ENCODE data around the gene TTC24.
A peak's percentile ranks its signal among the peaks of the same experiment; 100 is the strongest.
"Not testable (repeated sequence)": the region's sequence is repeated elsewhere in the genome, so short reads cannot be mapped to it uniquely, and the experiment has no call there.

TTC24 gene

DNA sequence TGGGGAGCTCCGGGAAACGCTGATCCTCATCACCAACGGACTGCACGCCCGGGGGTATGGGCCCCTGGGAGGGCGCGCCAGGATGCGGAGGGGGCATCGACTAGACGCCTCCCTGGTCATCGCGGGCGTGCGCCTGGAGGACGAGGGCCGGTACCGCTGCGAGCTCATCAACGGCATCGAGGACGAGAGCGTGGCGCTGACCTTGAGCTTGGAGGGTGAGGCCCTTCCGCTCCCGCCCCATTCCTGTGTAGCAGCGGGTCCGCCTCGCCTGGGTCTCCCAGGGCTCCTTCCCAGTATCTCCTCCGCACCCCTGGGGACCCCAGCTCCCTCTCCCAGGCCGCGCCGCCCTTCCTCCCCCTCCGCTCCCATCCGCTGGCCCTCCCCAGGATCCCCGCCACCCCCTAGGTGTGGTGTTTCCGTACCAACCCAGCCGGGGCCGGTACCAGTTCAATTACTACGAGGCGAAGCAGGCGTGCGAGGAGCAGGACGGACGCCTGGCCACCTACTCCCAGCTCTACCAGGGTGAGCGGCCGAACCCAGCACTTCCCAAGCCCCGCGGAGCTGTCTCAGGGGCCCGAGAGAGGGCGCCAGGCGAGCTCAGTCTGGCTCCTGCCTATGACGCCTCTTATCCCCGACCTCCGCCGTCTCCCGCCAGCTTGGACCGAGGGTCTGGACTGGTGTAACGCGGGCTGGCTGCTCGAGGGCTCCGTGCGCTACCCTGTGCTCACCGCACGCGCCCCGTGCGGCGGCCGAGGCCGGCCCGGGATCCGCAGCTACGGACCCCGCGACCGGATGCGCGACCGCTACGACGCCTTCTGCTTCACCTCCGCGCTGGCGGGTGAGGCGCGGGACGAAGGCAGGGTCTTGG lies 44.7 kb downstream of the TTC24 start:
- in situ Hi-C loops (cut with HindIII; ENCODE audit: low sequenced_read_pairs), result no loop called here
- no peak for DNase-seq (ENCODE audit: low read depth)
- TF ChIP-seq, protein P1, sequence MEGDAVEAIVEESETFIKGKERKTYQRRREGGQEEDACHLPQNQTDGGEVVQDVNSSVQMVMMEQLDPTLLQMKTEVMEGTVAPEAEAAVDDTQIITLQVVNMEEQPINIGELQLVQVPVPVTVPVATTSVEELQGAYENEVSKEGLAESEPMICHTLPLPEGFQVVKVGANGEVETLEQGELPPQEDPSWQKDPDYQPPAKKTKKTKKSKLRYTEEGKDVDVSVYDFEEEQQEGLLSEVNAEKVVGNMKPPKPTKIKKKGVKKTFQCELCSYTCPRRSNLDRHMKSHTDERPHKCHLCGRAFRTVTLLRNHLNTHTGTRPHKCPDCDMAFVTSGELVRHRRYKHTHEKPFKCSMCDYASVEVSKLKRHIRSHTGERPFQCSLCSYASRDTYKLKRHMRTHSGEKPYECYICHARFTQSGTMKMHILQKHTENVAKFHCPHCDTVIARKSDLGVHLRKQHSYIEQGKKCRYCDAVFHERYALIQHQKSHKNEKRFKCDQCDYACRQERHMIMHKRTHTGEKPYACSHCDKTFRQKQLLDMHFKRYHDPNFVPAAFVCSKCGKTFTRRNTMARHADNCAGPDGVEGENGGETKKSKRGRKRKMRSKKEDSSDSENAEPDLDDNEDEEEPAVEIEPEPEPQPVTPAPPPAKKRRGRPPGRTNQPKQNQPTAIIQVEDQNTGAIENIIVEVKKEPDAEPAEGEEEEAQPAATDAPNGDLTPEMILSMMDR (IDR thresholded peaks at IDR 0.05; ENCODE audit: low read depth, low read length, missing control alignments), result peak; percentile 41
- H3K4me3 ChIP-seq (ENCODE audit: low read depth, low read length), result peak overlapping the region; percentile 24

DNA sequence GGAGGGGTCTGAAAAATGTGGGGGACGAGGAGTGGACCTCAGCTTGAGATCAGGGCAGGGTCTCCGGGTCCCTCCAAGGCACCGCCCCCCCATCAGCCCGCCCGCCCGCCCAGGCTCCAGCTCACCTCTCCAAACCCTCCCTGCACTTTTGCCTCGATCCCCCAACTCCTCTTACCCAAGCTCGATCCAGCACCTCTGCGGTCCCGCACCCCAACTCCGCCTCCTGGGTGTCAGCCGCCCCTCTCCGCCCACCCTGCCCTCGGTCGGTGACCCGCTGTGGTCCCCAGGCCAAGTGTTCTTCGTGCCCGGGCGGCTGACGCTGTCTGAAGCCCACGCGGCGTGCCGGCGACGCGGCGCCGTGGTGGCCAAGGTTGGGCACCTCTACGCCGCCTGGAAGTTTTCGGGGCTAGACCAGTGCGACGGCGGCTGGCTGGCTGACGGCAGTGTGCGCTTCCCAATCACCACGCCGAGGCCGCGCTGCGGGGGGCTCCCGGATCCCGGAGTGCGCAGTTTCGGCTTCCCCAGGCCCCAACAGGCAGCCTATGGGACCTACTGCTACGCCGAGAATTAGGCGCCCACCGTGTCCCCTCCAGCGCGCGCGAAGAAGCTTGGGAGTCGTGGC lies 45.4 kb downstream of the TTC24 start:
- in situ Hi-C loops (cut with HindIII; ENCODE audit: low sequenced_read_pairs), result no loop called here

DNA sequence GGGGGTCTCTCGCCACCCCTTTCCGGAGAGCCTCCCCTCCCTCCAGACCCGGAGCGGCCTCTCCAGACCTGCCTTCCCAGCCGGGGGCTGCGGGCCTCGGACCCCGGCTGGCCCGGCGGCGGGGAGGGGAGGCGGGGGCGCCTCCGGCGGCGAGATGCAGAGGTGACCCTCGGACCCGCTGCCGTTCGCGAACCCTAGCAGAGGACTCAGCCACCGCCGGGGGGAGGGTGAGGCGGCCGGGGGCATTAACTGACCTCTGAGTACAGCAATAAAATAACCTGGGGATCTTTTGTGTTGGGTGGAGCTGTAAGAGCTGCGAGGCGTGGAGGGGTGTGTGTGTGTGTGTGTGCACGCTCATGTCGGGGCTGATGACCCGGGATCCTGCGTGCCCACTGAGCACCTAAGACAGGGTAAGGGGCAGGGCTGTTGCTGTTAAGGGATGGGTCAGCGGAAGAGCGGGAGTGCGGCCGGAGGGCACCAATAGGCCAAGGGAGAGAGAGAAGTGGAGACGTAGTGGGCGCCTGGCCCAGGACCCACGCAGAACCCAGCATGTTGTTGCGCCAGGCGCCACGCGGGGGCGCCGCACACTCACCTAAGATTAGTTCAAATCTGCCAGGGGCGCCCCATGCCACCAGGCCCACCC lies 46.0 kb downstream of the TTC24 start:
- H3K4me3 ChIP-seq (ENCODE audit: low read depth, low read length), result no peak overlapping the region
- no peak for DNase-seq (ENCODE audit: low read depth)

More for the DNA sequence above, 45.4 kb downstream of the TTC24 start:
- DNase-seq (ENCODE audit: low read depth), result no peak
- TF ChIP-seq, protein P1 (IDR thresholded peaks at IDR 0.05; ENCODE audit: low read depth, low read length, missing control alignments), result no peak
- peak overlapping the region; percentile 24 for H3K4me3 ChIP-seq (ENCODE audit: low read depth, low read length)

DNA sequence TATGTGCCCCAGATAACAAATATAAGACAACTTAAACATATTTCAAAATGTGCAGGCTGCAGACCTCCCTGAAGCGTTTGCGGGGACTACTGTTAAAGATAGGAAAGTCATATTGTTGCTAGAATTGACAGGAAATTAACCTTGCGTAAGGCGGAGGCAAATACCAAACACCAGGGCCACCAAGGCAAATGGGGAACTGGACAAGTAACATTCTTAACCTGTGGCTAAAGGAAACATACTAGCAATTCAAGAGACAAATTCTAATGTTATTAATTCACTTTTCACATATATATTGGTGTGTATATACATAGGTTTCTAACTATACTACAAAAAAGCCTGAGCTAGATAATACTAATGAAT lies 46.5 kb downstream of the TTC24 start:
- DNase-seq (ENCODE audit: low read depth), result no peak
- TF ChIP-seq, protein P1 (IDR thresholded peaks at IDR 0.05; ENCODE audit: low read depth, low read length, missing control alignments), result no peak
- in situ Hi-C loops (cut with HindIII; ENCODE audit: low sequenced_read_pairs), result no loop called here
- no peak overlapping the region for H3K4me3 ChIP-seq (ENCODE audit: low read depth, low read length)

More for the DNA sequence above, 46.0 kb downstream of the TTC24 start:
- in situ Hi-C loops (cut with HindIII; ENCODE audit: low sequenced_read_pairs), result no loop called here
- TF ChIP-seq, protein P1 (IDR thresholded peaks at IDR 0.05; ENCODE audit: low read depth, low read length, missing control alignments), result peak; percentile 87

DNA sequence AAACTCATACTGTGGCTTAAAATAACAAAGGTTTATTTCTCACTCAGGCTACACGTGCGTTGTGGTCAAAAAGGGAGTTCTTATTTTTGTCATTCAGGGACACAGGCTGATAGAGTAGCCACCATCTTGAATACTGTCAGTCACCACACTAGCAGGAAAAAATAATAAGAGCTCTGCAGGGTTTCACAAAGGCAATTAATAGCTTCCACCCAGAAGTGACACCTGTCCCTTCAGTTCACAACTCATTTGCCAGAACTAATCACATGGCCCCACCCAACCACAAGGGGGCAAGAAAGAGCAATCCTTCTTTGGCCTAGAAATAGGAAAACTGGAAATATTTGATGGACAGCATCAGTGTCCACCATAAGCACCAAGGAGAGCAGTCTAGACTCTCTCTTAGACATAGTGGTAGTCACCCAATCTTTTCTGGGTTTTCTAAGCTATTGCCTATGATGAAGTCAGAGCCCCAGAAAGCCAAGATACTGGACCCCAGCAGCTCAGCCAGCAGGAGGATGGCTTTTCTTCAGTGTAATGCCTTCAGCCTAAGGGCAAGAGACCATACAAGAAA lies 47.9 kb downstream of the TTC24 start:
- TF ChIP-seq, protein P1 (IDR thresholded peaks at IDR 0.05; ENCODE audit: low read depth, low read length, missing control alignments), result peak; percentile 75
- H3K4me3 ChIP-seq (ENCODE audit: low read depth, low read length), result no peak overlapping the region
- in situ Hi-C loops (cut with HindIII; ENCODE audit: low sequenced_read_pairs), result no loop called here
- DNase-seq (ENCODE audit: low read depth), result no peak

DNA sequence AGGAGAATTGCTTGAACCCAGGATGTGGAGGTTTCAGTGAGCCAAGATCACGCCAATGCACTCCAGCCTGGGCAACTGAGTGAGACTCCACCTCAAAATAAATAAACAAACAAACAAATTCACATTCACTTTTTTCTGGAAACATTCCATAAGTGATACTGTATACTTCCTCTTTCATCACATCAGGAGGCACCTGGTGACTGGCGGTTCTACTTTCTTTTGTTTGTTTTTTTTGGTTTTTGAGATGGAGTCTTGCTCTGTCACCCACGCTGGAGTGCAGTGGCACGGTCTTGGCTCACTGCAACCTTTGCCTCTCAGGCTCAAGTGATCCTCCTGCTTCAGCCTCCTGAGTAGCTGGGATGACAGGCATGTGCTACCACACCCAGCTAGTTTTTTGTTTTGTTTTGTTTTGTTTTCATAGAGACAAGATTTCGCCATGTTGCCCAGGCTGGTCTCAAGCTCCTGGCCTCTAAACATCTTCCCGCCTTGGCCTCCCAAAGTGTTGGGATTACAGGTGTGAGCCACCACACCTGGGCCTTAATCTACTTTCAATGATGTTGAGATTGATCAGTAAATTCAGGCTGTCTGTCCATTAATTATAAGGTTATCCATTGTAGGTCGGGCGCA lies 50.4 kb downstream of the TTC24 start:
- TF ChIP-seq, protein P1 (IDR thresholded peaks at IDR 0.05; ENCODE audit: low read depth, low read length, missing control alignments), result no peak
- H3K4me3 ChIP-seq (ENCODE audit: low read depth, low read length), result no peak overlapping the region
- no peak for DNase-seq (ENCODE audit: low read depth)
- in situ Hi-C loops (cut with HindIII; ENCODE audit: low sequenced_read_pairs), result no loop called here

DNA sequence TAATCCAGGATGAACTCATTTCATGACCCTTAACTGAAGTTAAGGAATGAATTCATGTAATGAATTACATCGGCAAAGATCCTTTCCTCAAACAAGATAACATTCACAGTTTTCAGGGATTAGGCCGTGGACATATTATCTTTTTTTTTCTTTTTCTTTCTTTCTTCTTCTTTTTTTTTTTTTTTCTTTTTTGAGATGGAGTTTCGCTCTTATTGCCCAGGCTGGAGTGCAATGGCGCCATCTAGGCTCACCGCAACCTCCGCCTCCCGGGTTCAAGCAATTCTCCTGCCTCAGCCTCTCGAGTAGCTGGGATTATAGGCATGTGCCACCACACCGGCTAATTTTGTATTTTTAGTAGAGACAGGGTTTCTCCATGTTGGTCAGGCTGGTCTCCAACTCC lies 51.6 kb downstream of the TTC24 start:
- H3K4me3 ChIP-seq (ENCODE audit: low read depth, low read length); in situ Hi-C loops (cut with HindIII; ENCODE audit: low sequenced_read_pairs); DNase-seq (ENCODE audit: low read depth): not testable (repeated sequence)
